Cardiac muscle cell (in vitro differentiated cells and primary cell): ENCODE data around the gene POMT1. TPM values are rescaled to one million over a fixed set of nuclear protein-coding genes. Genes with fewer than 3 reads are reported as not detected.
A peak's percentile ranks its signal among the peaks of the same experiment; 100 is the strongest.
"Not testable (repeated sequence)": the region's sequence is repeated elsewhere in the genome, so short reads cannot be mapped to it uniquely, and the experiment has no call there.

ENCODE experiments used
- DNase-seq, 2 donors: peaks; one replicate each; pipeline versions ENCODE4 v3.0.0 to v3.0.0-alpha.2; 2010 to 2017; ENCODE audit warnings: low read depth in 1 of 2, low spot score in 1 of 2
- H3K27ac ChIP-seq: fragments of 200-600 bp; sonication (generic); 2 replicates; pipeline ENCODE4 v1.5.1; 2016
- H3K27me3 ChIP-seq: fragments of 200-600 bp; sonication (generic); 2 replicates; pipeline ENCODE4 v1.6.0; 2016; ENCODE audit warnings: control low read depth
- H3K36me3 ChIP-seq: fragments of 200-600 bp; sonication (generic); 2 replicates; pipeline ENCODE4 v1.5.1; 2016; ENCODE audit warnings: control low read depth
- H3K4me1 ChIP-seq: fragments of 200-600 bp; sonication (generic); 2 replicates; pipeline ENCODE4 v1.8.1; 2017; ENCODE audit warnings: low read depth, mild to moderate bottlenecking, mixed run types
- H3K4me3 ChIP-seq: fragments of 200-600 bp; sonication (generic); 2 replicates; pipeline ENCODE4 v1.5.1; 2016; ENCODE audit warnings: mild to moderate bottlenecking
- H3K9me3 ChIP-seq: fragments of 200-600 bp; sonication (generic); 2 replicates; pipeline ENCODE4 v1.5.1; 2017; ENCODE audit warnings: low read depth, mild to moderate bottlenecking, control low read depth
- polyA plus RNA-seq: library from polyadenylated mRNA; unstranded; fragments of >200 nt; fragmentation: Nextera tagmentation; extraction: Ambion mirVana; gene quantifications from 2 replicates; pipeline ENCODE4 v1.2.1, GENCODE V29; 2016
- total RNA-seq: library from RNA; depleted of rRNA; stranded (reverse); fragments of >200 nt; gene quantifications from 2 replicates; pipeline ENCODE4 v1.2.3, GENCODE V29; 2016
- TF ChIP-seq, protein P1 (sequence below): IDR thresholded peaks from 2 replicates; pipeline ENCODE4 v1.5.1; 2012; ENCODE audit warnings: low read depth, mild to moderate bottlenecking, low read length

The POMT1 gene, protein sequence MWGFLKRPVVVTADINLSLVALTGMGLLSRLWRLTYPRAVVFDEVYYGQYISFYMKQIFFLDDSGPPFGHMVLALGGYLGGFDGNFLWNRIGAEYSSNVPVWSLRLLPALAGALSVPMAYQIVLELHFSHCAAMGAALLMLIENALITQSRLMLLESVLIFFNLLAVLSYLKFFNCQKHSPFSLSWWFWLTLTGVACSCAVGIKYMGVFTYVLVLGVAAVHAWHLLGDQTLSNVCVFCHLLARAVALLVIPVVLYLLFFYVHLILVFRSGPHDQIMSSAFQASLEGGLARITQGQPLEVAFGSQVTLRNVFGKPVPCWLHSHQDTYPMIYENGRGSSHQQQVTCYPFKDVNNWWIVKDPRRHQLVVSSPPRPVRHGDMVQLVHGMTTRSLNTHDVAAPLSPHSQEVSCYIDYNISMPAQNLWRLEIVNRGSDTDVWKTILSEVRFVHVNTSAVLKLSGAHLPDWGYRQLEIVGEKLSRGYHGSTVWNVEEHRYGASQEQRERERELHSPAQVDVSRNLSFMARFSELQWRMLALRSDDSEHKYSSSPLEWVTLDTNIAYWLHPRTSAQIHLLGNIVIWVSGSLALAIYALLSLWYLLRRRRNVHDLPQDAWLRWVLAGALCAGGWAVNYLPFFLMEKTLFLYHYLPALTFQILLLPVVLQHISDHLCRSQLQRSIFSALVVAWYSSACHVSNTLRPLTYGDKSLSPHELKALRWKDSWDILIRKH
- total RNA-seq (41.9 and 55.0 TPM in 2 replicates), polyA plus RNA-seq (37.4 and 60.6 TPM in 2 replicates)

DNA sequence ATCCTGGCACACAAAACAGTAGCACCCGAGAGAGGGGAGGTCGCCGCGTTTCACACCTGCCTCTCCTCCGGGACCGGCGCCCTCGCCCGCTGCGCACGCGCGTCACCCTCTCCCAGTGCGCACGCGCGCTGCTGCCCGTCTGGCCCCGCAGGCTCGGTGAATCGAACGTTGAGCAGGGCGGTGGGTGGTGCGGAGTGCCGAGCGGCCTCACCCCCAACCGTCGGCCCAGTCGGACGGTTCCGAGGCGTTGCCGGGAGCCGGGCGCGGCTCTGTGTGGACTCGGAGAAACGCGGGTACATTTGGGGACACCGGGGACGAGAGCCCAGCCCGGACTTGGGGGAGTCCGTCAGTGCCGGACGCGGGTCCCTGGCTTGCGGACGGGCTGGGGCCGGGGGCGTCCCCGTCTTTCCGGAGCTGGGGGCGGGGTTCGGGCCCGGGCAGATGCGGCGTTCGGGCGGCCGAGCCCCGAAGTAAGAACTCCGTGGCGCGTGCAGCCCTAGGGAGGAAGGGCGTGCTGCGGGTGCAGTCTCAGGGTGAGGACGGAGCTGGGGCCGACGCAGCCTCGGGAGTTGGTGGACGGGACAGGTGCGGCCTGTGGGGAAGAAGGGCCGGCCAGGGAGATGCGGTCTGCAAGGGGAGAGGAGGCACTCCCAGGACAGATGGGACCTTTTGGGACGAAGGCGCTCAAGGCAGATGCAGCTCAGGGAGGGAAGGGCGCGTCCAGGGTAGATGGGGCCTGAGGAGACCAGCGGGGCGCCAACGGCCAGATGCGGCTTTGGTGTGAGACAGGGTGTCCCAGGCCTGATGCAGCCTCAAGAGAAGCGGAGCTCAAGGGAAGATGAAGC is at the start of gene POMT1:
TSS of gene POMT1 (plus strand) at position 138 of the 845 bp plus-strand sequence. CDS start 1,301 bp downstream, outside the sequence.
- no peaks in the 10 kb centered on the region for H3K27me3 ChIP-seq
- peaks cover 20% of the 10 kb centered on the region for H3K36me3 ChIP-seq
- peak within 1 kb of the TSS; percentile 100 for H3K4me3 ChIP-seq
- peak within 1 kb of the TSS; percentile 80 for H3K27ac ChIP-seq
- DNase-seq = peak; percentile 84 to 91
- no peaks in the 10 kb centered on the region for H3K9me3 ChIP-seq
- TF ChIP-seq, protein P1, sequence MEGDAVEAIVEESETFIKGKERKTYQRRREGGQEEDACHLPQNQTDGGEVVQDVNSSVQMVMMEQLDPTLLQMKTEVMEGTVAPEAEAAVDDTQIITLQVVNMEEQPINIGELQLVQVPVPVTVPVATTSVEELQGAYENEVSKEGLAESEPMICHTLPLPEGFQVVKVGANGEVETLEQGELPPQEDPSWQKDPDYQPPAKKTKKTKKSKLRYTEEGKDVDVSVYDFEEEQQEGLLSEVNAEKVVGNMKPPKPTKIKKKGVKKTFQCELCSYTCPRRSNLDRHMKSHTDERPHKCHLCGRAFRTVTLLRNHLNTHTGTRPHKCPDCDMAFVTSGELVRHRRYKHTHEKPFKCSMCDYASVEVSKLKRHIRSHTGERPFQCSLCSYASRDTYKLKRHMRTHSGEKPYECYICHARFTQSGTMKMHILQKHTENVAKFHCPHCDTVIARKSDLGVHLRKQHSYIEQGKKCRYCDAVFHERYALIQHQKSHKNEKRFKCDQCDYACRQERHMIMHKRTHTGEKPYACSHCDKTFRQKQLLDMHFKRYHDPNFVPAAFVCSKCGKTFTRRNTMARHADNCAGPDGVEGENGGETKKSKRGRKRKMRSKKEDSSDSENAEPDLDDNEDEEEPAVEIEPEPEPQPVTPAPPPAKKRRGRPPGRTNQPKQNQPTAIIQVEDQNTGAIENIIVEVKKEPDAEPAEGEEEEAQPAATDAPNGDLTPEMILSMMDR = no peak
- peaks cover 7% of the 10 kb centered on the region for H3K4me1 ChIP-seq

DNA sequence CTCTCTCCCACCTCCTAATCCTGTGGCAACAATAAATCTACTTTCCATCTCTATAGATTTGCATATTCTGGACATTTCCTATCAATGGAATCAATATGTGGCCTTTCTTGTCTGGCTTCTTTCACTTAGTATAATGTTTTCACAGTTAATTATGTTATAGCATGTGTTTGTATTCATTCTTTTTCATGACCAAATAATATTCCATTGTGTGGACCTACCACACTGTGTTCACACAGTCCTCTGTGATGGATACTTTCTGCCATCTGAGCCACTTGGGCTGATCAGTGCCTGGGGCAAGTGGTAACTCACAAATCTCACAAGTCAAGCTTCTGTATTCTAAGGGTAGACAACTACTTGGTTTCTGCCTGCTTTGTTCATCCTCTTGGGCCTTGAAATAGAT is 48.7 kb upstream of the POMT1 start:
- Histone ChIP-seq H3K27ac (no peak overlapping the region), H3K27me3 (no peaks in the 10 kb centered on the region), H3K36me3 (peaks cover 70% of the 10 kb centered on the region), H3K9me3 (no peaks in the 10 kb centered on the region), H3K4me1 (no peaks in the 10 kb centered on the region), H3K4me3 (no peak overlapping the region)
- no peak for DNase-seq
- TF ChIP-seq, protein P1 = no peak

DNA sequence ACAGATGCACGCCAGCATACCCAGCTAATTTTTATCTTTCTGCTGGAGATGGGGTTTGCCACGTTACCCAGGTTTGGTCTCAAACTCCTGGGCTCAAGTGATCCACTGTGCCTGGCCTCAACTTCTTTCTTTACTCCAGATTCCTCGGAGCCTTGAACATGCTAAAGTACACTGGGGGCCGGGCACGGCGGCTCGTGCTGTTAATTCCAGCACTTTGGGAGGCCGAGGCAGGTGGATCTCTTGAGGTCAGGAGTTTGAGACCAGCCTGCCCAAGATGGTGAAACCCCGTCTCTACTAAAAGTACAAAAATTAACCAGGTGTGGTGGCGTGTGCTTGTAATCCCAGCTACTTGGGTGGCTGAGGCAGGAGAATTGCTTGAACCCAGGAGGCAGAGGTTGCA is 47.1 kb upstream of the POMT1 start:
- not testable (repeated sequence) for H3K27me3 ChIP-seq, H3K4me3 ChIP-seq, H3K27ac ChIP-seq, DNase-seq, H3K4me1 ChIP-seq, H3K9me3 ChIP-seq
- peaks cover 68% of the 10 kb centered on the region for H3K36me3 ChIP-seq

DNA sequence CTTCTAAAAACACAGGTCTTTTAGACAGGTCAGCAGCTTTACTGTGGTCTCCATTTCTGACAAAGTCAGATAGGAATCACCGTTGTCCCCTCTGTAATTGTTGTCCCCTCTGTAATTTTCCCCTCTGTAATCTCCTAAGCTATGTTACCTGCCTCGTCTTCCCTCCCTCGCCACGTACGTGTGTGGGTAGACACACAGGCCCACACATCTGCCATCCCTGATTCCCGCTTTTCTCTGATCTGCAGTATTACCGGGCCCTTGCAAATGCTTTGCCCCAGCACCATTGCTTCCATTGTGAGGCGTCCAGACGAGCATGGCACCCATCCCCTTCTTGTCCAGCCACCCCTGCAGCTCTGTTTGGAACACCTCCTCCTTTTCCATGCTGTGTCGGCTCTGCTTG is 45.0 kb upstream of the POMT1 start:
- no peak overlapping the region for H3K4me3 ChIP-seq
- no peak for DNase-seq
- H3K9me3 ChIP-seq = no peaks in the 10 kb centered on the region
- TF ChIP-seq, protein P1 = no peak
- H3K27me3 ChIP-seq = no peaks in the 10 kb centered on the region
- H3K36me3 ChIP-seq = peaks cover 68% of the 10 kb centered on the region
- H3K4me1 ChIP-seq = no peaks in the 10 kb centered on the region
- H3K27ac ChIP-seq = no peak overlapping the region

DNA sequence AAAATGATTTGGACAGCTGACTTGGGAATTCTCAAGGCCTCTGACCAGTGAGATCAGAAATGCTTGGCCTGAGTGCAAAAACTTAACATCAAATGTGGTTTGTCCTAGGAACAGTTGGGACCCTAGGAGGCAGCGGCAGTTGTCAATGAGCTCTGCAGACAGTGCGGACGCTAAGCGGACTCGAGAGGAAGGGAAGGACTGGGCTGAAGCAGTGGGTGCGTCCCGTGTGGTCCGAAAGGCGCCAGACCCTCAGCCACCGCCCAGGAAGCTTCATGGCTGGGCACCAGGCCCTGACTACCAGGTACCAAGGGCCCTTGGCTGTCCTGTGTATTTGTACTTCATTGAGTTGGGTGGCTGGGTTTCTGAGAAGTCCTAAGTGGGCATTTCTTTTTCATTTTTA is 43.7 kb upstream of the POMT1 start:
- H3K4me3 ChIP-seq = no peak overlapping the region
- TF ChIP-seq, protein P1 = no peak
- H3K36me3 ChIP-seq = peaks cover 67% of the 10 kb centered on the region
- no peak overlapping the region for H3K27ac ChIP-seq
- no peak for DNase-seq
- no peaks in the 10 kb centered on the region for H3K27me3 ChIP-seq
- no peaks in the 10 kb centered on the region for H3K4me1 ChIP-seq
- no peaks in the 10 kb centered on the region for H3K9me3 ChIP-seq
